Measurements from ENCODE around the gene EDEM3.

DNA sequence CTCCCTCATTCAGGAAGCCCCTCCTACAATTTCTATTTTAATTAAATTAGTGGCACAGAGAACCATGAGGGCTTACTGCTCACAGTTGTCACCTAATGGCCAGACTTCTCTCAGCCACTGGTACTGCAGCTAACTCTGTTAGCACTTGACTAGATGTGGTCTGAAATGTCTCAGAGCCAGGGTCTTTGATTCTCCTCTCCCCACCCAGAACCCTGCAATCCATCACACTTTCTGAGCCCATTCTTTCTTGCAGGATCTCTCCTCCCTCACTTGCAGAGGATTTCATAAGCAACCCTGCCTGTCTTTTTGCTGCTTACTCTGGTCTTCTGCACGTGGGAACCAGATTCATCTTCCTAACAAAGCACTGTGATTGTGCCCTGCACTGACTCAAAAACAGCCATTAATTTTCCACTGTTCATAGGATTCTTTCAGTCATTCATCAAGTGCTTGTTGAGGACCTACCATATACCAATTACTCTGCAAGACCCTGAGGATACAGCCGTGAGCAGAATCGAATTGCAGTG is 108.4 kb downstream of the EDEM3 start:
- TF ChIP-seq, protein P1, sequence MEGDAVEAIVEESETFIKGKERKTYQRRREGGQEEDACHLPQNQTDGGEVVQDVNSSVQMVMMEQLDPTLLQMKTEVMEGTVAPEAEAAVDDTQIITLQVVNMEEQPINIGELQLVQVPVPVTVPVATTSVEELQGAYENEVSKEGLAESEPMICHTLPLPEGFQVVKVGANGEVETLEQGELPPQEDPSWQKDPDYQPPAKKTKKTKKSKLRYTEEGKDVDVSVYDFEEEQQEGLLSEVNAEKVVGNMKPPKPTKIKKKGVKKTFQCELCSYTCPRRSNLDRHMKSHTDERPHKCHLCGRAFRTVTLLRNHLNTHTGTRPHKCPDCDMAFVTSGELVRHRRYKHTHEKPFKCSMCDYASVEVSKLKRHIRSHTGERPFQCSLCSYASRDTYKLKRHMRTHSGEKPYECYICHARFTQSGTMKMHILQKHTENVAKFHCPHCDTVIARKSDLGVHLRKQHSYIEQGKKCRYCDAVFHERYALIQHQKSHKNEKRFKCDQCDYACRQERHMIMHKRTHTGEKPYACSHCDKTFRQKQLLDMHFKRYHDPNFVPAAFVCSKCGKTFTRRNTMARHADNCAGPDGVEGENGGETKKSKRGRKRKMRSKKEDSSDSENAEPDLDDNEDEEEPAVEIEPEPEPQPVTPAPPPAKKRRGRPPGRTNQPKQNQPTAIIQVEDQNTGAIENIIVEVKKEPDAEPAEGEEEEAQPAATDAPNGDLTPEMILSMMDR (conservative IDR thresholded peaks at IDR 0.05), result no peak
- TF ChIP-seq ZFX (IDR thresholded peaks at IDR 0.05), result no peak

Measured in C4-2B (cell line).